ENCODE measurements around the gene KISS1R. TPM values are rescaled to one million over a fixed set of nuclear protein-coding genes. Genes with fewer than 3 reads are reported as not detected.

The KISS1R gene
- polyA plus RNA-seq, 2 of the 4 experiments (the other 2 are of a cell fraction) = 0.14 to 0.79 TPM

- DNase-seq (ENCODE audit: low read depth in 1 of 2, low spot score in 1 of 2) (peak in 1 of 2 experiments; percentile 60), FAIRE-seq (no peak), ATAC-seq (no peak)
- H3K27ac ChIP-seq = peak overlapping the region; percentile 81 to 95
- ChIA-PET CTCF (no interaction called here), POLR2A (no interaction called here)
- peak overlapping the region; percentile 71 for H3K4me2 ChIP-seq
- H3K4me1 ChIP-seq = peaks cover 48% of the 10 kb centered on the region
- 59% methylated on average over 10 of the region's 28 CpGs for WGBS (ENCODE audit: missing lambda C conversion rate)
- H3K9me3 ChIP-seq = no peaks in the 10 kb centered on the region
- TF ChIP-seq USF2 (IDR thresholded peaks at IDR 0.05) = no peak
- 0 out of 2 replicates have a peak, but pooled peaks have one; percentile 30 for TF ChIP-seq MAX (IDR thresholded peaks at IDR 0.05)
- TF ChIP-seq JUN (IDR thresholded peaks at IDR 0.05) = peak in 1 of 2 experiments; percentile 24; a peak in 1 of 5 replicates
- no peak overlapping the region for H3K4me3 ChIP-seq
Measured at GRCh38 chr19:870963-871401, 46.2 kb upstream of the KISS1R start.

- no peak for TF ChIP-seq POLR2AphosphoS2 (conservative IDR thresholded peaks at IDR 0.05; ENCODE audit: low read length)
- 0 out of 2 replicates have a peak, but pooled peaks have one; percentile 18 for TF ChIP-seq POLR2A (IDR thresholded peaks at IDR 0.05; ENCODE audit: low read length)
- 0 out of 5 replicates have a peak, but pooled peaks of 1 of the 2 experiments have one; percentile 8 for TF ChIP-seq JUN (IDR thresholded peaks at IDR 0.05)
- TF ChIP-seq GATA3 (IDR thresholded peaks at IDR 0.05; ENCODE audit: borderline replicate concordance) = no peak
- no peak for TF ChIP-seq FOSB (CRISPR knock-in tag; IDR thresholded peaks at IDR 0.05)
- Histone ChIP-seq H3K27ac (peak overlapping the region; percentile 95 to 98), H3K4me1 (peaks cover 48% of the 10 kb centered on the region), H3K4me2 (peak overlapping the region; percentile 99), H3K4me3 (peak overlapping the region; percentile 42), H3K9me3 (no peaks in the 10 kb centered on the region)
- peak in 1 of 2 experiments; percentile 58 for DNase-seq (ENCODE audit: low read depth in 1 of 2, low spot score in 1 of 2)
- ATAC-seq = peak in 1 of 2 experiments; percentile 21; a peak in 2 of 6 replicates
- CTCF ChIA-PET = interaction anchor here (1.3 kb wide), 1 partner anchor 15 kb away, joined by 6 read pairs; no protein-coding TSS in a partner anchor
- 8% methylated on average over 2 of the region's 33 CpGs for WGBS (ENCODE audit: missing lambda C conversion rate)
- no peak for FAIRE-seq
- POLR2A ChIA-PET = no interaction called here
Measured at GRCh38 chr19:871446-872265, 45.5 kb upstream of the KISS1R start.

- FAIRE-seq (no peak), ATAC-seq (peak; percentile 70 to 80), DNase-seq (ENCODE audit: low read depth in 1 of 2, low spot score in 1 of 2) (peak in 1 of 2 experiments; percentile 93)
- Histone ChIP-seq H3K9me3 (no peaks in the 10 kb centered on the region), H3K27ac (peak overlapping the region; percentile 95 to 98), H3K4me2 (peak overlapping the region; percentile 99), H3K4me1 (peaks cover 48% of the 10 kb centered on the region), H3K4me3 (peak overlapping the region; percentile 42; the same call in 2 of the 3 replicates)
- ChIA-PET POLR2A (no interaction called here), CTCF (interaction anchor here (1.3 kb wide), 1 partner anchor 16 kb away, joined by 6 read pairs; no protein-coding TSS in a partner anchor)
- TF ChIP-seq CEBPB (IDR thresholded peaks at IDR 0.05) (no peak), MAFK (IDR thresholded peaks at IDR 0.05; ENCODE audit: partially characterized antibody) (no peak), EHMT2 (IDR thresholded peaks at IDR 0.05; ENCODE audit: low read depth) (no peak), JUN (IDR thresholded peaks at IDR 0.05) (no peak), E2F6 (IDR thresholded peaks at IDR 0.05; ENCODE audit: borderline replicate concordance, low read depth) (peak; percentile 33; the same call in 1 of the 2 replicates), ELK1 (IDR thresholded peaks at IDR 0.05; ENCODE audit: low read depth, low read length) (no peak), PBX3 (IDR thresholded peaks at IDR 0.05) (no peak), HDAC2 (IDR thresholded peaks at IDR 0.05) (no peak), MAX (IDR thresholded peaks at IDR 0.05) (peak; percentile 55; the same call in 1 of the 2 replicates), CTCF (IDR thresholded peaks at IDR 0.05) (no peak), GATA3 (IDR thresholded peaks at IDR 0.05; ENCODE audit: borderline replicate concordance) (no peak), POLR2A (IDR thresholded peaks at IDR 0.05; ENCODE audit: low read length) (no peak), TP53 (CRISPR knock-in tag; IDR thresholded peaks at IDR 0.05) (no peak), RAD21 (conservative IDR thresholded peaks at IDR 0.05 in 1 of 2, IDR thresholded peaks at IDR 0.05 in 1 of 2) (no peak), RARB (CRISPR knock-in tag; IDR thresholded peaks at IDR 0.05) (no peak)
- 8% methylated on average over 5 of the region's 27 CpGs for WGBS (ENCODE audit: missing lambda C conversion rate)
Measured at GRCh38 chr19:872266-872951, 44.7 kb upstream of the KISS1R start.
